ENCODE results near the gene C1orf232. TPM values are rescaled to one million over a fixed set of nuclear protein-coding genes. Genes with fewer than 3 reads are reported as not detected.

The C1orf232 gene
- total and polyA plus RNA-seq, 2 of the 8 experiments (the other 6 are each of a cell fraction or from before 2014, with no cell fraction given) = not detected

DNA sequence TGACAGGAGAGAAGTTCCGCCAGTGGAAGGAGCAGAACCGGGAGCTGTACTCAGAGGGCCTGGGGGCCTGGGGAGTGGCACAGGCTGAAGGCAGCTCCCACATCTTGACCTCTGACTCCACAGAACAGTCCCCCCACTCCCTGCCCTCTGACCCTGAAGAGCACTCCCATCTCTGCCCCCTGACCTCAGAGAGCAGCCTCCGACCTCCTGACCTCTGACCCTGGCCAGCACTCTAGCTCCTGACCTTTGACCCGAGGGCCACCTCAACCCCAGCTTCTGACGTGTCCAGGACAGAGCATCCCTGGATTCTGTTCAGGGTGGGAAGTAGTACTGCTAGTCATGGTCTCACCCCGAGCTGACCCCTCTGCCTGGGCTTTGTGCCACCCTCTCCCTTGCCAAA, 20.6 kb upstream of the C1orf232 start:
- Histone ChIP-seq H2AFZ (ENCODE audit: low read length) (no peak overlapping the region), H3K4me1 (replicated peaks in 1 of 4; ENCODE audit: control insufficient read depth in 3 of 4, insufficient read depth in 4 of 4, low read length in 3 of 4) (peaks cover 0 to 7% (median 2%) of the 10 kb centered on the region in 4 experiments; a peak in 3 of 7 replicates), H4K91ac (replicated peaks; ENCODE audit: insufficient read length, low read length) (no peak overlapping the region), H2BK15ac (ENCODE audit: low read length) (no peak overlapping the region), H3K27ac (ENCODE audit: low read depth, low read length) (no peak overlapping the region), H3K23ac (ENCODE audit: insufficient read length) (no peak overlapping the region), H3K4me3 (ENCODE audit: extremely low read depth in 1 of 4, insufficient read depth in 2 of 4, low read depth in 3 of 4, low read length in 4 of 4) (no peak overlapping the region), H3K9ac (replicated peaks in 1 of 4; ENCODE audit: extremely low read depth in 1 of 4, low read depth in 3 of 4, low read length in 3 of 4) (no peak overlapping the region), H2BK12ac (ENCODE audit: low read depth, low read length) (no peak overlapping the region), H2BK120ac (replicated peaks; ENCODE audit: low read depth, low read length) (no peak overlapping the region), H3K27me3 (replicated peaks in 1 of 4; ENCODE audit: control insufficient read depth in 3 of 4, extremely low read depth in 1 of 4, insufficient read depth in 3 of 4, low read length in 3 of 4) (no peaks in the 10 kb centered on the region), H3K18ac (ENCODE audit: extremely low read depth, low read length) (no peak overlapping the region), H4K5ac (ENCODE audit: insufficient read length, low read depth, low read length) (no peak overlapping the region), H3K79me2 (ENCODE audit: control insufficient read depth in 1 of 2, insufficient read depth in 2 of 2, low read length in 2 of 2) (no peaks in the 10 kb centered on the region), H2AK5ac (ENCODE audit: low read depth, low read length) (no peak overlapping the region), H3K79me1 (ENCODE audit: low read depth, low read length) (no peaks in the 10 kb centered on the region), H3K23me2 (ENCODE audit: low read depth, low read length) (no peaks in the 10 kb centered on the region), H2BK20ac (ENCODE audit: low read length) (no peak overlapping the region), H2BK5ac (ENCODE audit: low read depth, low read length) (no peak overlapping the region), H3K4ac (replicated peaks; ENCODE audit: insufficient read length, low read depth, low read length) (no peak overlapping the region), H3K9me3 (ENCODE audit: insufficient read depth in 2 of 2, low read depth in 1 of 2, low read length in 1 of 2) (no peaks in the 10 kb centered on the region), H3K14ac (ENCODE audit: insufficient read length) (no peak overlapping the region), H4K20me1 (replicated peaks in 1 of 2; ENCODE audit: control insufficient read depth in 1 of 2, insufficient read depth in 2 of 2, low read length in 2 of 2) (no peaks in the 10 kb centered on the region), H4K8ac (ENCODE audit: extremely low read depth, insufficient read depth, low read length) (no peak overlapping the region), H3K56ac (replicated peaks; ENCODE audit: insufficient read length, low read depth, low read length) (no peak overlapping the region), H3K36me3 (ENCODE audit: control insufficient read depth in 2 of 4, insufficient read depth in 4 of 4, low read length in 3 of 4) (peaks cover 0 to 10% (median 2%) of the 10 kb centered on the region in 4 experiments; a peak in 3 of 8 replicates), H3K4me2 (ENCODE audit: insufficient read depth in 1 of 2, low read depth in 2 of 2, low read length in 2 of 2) (no peak overlapping the region)
- POLR2A ChIA-PET (ENCODE audit: partially characterized antibody) = interaction anchor here (0.6 to 3.2 kb wide), 11 partner anchors 9 to 297 kb away, joined by 3 to 22 read pairs (median 4); partner anchors contain the start of genes CEP85, CNKSR1, SH3BGRL3 and ZNF593OS
- CTCF ChIA-PET (ENCODE audit: partially characterized antibody) = interaction anchor here (0.9 to 12.6 kb wide), 20 partner anchors 10 to 129 kb away, joined by 3 to 159 read pairs (median 6); partner anchors contain the start of genes C1orf232, CD52, CEP85 and CNKSR1
- 91% methylated on average over 6 of the region's 6 CpGs; no CpG with 5 or more reads in 1 of the 2 experiments for WGBS, 2 experiments (ENCODE audit: extremely low coverage in 1 of 2, insufficient coverage in 1 of 2, insufficient read length in 1 of 2, insufficient replicate concordance in 2 of 2, low coverage in 1 of 2, low lambda C conversion rate in 2 of 2, missing lambda C conversion rate in 1 of 2)
- DNase-seq (ENCODE audit: low read depth in 1 of 2, low spot score in 2 of 2) (no peak), FAIRE-seq (no peak)
- TF ChIP-seq SUZ12 (IDR thresholded peaks at IDR 0.05; ENCODE audit: low read length) (no peak), TAF1 (IDR thresholded peaks at IDR 0.05; ENCODE audit: low read depth, low read length) (no peak), YY1 (IDR thresholded peaks at IDR 0.05; ENCODE audit: low read depth, low read length) (no peak), NRF1 (IDR thresholded peaks at IDR 0.05; ENCODE audit: low read depth, low read length) (no peak), RNF2 (IDR thresholded peaks at IDR 0.05; ENCODE audit: borderline replicate concordance, low read depth, low read length, missing control alignments, poor library complexity, severe bottlenecking) (no peak)

All from H1 (cell line).